NCI-H2196 treated with DMSO at 0.1 percent for 48 hours (cell line): ENCODE measurements around the gene DGKZ.
A peak's percentile ranks its signal among the peaks of the same experiment; 100 is the strongest.

Experiments used
- DNase-seq: peaks from one replicate; lab custom pipeline; 2025; ENCODE audit not compliant: unreplicated experiment; lab: John Stamatoyannopoulos, UW

Gene DGKZ

DNA sequence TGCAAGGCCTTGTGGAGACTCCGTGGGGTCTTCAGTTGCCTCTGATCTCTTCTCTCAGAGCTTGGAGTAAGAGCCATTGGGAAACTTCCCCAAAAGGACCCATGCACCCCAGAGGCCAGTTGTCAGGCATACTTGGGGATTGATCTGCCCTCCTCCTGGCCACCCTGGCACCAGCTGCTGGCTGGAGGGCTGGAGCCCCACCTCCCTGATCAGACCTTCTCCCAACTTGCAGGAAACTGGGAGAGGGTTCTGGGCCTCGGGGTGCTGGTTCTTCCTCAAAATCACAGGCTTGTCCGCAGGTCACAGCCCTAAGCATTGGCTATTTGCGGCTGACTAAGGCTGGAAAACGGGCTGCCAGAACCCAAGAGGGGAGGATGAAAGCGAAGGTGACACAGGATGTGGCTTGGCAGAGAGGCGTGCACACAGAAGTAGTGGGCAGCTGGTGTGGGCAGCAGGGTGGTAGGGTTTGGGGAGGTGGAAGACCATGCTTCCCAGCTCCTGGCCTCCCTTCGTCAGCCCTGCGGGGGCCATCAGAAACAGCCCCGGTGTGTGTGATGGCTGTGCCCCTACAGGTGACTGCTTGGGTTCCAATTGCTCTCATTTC is 1.3 kb upstream of the DGKZ start:
- no peak for DNase-seq

- DNase-seq, result no peak
Observed at GRCh38 chr11:46347637-46348311, 511 bp downstream of the DGKZ start.

- no peak for DNase-seq
Observed at GRCh38 chr11:46348566-46349401, 1.5 kb downstream of the DGKZ start.

- no peak for DNase-seq
Observed at GRCh38 chr11:46350695-46351094, 3.4 kb downstream of the DGKZ start.

- no peak for DNase-seq
Observed at GRCh38 chr11:46351148-46351547, 3.9 kb downstream of the DGKZ start.

DNA sequence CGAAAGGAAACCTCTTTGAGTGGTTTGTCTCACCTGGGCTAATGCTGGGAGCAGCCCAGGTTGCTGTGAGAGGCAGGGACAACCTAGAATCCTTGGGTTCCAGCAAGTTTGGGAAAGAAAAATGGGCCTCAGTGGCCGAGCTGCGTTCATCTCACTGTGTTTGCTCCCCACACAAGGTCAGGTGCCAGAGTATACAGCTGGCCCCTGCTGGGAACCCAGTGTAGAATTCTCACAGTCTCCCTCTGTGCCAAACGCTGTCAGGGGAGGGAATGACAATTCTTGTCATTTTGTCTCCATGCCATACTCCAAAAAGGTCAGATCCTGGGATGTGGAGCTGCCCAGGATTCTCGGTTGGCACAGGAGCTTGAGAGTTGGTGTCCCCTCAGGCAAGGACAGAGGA is 4.3 kb downstream of the DGKZ start:
- DNase-seq, result no peak

DNA sequence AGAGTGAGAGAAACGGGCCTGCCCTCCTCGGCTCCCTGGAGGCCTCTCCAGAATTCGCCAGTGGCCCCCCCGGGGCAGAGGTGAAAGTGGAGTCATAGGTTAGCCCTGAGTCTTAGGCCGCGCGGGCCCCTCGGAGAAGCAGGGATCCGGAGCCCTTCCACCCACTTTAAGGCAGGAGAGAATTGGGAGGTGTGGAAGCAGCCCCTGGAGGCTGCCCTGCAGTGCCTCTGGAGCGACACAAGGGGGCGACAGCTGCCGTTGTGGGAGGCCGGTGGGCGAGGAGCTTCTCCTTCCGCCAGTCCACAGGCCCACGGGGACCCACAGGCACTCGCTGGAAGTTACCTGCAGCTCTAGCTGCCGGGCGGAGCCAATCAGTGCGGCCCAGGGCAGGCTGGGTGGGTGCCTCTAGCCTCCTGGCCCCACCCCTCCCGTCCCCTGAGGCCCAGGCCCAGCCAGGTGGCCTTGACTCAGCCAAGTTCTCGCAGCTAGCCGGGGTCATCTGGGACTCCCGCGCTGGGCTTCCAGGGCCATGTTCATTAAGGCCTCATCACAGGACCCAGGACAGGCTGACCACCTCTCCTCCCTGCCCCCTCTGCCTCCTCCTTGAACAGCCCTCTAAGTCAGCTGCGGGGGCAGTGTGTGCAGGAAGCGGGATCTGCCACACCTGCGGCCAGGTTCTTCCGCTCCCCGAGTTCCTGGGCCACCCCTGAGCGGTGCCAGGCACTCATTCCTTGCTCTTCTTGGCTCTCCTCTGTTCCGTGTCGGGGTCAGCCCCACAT is 5.0 kb downstream of the DGKZ start:
- peak; percentile 43 for DNase-seq

GRCh38 chr11:46353698-46354097 is 6.4 kb downstream of the DGKZ start:
- no peak for DNase-seq

GRCh38 chr11:46356924-46357482 is 9.7 kb downstream of the DGKZ start:
- DNase-seq, result no peak

- DNase-seq, result peak; percentile 41
Observed at GRCh38 chr11:46357483-46357936, 10.2 kb downstream of the DGKZ start.

DNA sequence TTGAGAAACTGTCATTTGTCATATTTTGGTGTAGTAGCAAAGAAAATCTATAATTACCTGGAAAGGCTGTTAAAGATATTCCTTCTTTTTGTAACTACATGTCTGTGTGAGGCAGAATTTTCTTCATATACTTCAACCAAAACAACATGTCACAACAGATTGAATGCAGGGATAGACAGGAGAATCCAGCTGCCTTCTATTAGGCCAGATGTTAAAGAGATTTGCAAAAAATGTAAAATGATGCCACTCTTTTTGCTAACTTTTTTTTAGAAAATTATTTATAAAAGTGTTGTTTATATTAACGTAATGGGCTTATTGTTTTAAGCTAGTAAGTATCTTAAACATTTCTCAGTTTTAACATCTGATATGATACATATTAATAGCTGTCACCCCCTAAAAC is 12.7 kb downstream of the DGKZ start:
- no peak for DNase-seq

- no peak for DNase-seq
Observed at GRCh38 chr11:46360878-46361277, 13.6 kb downstream of the DGKZ start.

DNA sequence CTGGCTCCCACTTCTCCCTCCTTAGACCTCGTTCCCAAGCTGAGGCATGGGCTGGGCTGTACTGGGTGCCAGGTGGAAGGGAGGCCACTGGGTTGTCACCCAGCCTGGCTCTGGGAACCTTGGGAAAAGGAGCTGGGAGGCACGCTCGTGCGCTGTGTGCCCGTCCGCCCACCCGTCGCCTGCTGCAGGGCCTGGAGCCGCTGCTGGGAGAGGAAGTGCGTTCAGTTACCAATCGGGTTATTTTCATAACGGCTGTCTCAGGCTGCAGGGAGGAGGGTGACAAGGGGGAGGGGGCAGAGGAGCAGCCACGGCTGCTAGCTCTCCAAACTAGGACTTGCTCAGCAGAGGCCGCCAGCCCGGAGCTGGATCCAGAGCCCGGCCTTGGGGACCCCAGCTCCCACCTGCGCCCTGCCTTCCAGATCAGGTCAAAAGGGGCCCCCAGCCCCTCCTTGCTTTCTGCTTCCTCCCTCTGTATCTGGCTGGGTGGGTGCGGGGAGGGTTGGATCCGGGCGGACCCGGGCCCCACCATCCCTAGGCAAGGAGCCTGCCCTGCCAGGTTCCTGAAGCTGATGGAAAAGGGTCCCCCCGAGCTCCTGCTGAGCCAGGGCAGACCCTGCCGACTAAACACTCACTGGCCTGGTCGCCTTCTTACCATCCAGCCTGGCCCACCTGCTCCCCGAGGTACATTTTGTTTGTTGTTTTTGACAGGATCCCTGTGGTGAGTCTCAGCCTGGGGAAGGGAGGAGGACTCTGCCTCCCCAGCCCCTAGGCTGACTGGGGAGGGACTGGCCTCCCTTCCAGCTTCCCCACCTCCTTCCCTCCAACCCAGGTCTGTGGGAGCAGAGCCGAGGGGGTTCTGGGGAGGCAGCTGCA is 14.3 kb downstream of the DGKZ start:
- DNase-seq, result no peak

DNA sequence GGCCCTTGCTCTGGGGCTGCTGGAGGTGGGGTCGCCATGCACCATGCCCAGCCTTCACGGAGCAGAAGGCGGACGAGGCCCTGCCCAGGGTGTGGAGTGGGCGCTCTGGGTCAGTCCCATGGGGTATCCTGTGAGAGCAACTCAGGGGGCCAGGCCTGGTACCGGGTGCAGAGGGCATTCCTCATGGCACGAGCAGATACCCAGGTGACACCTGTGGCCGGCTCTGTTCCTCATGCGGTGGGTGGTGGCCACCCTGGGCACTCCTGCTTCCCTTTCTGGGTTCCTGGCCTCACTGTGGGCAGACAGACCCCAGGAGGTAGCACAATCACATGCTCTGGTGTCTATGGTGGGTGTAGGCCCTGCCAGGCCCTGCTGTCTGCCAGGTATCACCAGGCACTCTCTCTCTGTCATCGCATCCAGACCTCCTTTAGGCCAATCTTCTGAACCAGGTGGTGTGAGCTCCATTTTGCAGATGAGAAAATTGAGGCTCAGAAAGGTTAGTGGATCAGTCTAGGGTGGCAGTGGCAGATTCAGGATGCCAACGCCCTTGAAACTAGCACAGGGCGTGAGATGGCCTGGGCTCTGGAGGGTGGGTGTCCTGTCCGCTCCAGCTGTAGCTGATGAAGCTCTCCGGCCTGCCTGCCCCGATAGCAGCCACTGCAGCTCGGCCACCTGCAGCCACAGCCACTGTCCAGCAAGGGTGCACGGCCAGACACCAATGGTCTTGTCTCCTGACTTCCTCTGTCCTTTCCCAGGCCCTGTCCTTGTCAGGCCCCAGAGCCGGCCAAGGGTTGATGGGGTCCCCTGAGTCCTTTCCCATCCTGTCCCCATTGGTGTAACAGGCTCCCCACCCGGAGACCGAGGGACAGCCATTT is 15.1 kb downstream of the DGKZ start:
- no peak for DNase-seq

- DNase-seq, result peak; percentile 85
Observed at GRCh38 chr11:46363031-46363407, 15.8 kb downstream of the DGKZ start.

DNA sequence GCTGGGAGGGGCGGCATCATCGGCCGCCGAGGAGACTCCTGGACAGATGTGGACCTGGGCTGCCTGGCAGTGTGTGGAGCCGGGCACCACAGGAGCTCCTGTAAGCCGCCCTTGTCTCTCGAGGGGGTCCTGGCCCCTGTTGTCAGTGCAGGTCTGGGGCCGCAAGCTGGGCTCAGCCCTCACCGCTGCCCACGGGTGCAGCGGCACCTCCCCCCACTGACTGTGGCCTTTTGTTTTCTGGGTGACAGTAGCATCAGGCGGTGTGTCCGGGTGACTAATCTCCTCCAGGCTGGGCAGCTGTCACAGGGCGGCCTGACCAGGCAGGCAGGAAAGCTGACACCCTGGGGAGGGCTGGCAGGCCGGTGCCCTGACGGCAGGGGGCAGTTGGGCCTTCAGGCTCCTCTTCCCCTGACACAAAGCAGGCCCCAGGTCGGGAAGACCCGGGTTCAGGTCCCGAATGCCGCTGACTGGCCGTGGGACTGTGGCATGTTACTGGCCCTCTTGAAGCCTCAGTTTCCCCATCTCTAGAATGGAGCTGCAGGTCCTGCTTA is 16.3 kb downstream of the DGKZ start:
- DNase-seq, result peak; percentile 57

DNA sequence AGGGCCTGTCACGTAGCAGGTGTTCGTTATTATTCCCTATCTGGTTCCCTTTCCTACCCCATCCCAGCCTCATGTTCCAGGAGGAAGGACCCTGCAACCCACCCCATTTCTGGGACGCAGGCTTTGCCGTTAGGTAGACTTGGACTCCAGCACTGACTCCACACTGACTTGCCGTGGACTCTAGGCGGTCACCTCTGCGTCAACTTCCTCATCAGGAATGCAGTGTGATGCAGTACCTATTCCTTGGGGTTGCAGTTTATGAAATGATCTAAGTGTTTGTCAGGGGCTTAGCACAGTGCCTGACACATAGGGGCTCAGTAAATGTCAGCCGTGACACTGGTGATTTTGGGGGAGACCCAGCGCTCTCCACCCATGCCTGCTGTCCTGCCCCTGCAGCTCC is 16.8 kb downstream of the DGKZ start:
- DNase-seq, result no peak

- no peak for DNase-seq
Observed at GRCh38 chr11:46364791-46365190, 17.5 kb downstream of the DGKZ start.

DNA sequence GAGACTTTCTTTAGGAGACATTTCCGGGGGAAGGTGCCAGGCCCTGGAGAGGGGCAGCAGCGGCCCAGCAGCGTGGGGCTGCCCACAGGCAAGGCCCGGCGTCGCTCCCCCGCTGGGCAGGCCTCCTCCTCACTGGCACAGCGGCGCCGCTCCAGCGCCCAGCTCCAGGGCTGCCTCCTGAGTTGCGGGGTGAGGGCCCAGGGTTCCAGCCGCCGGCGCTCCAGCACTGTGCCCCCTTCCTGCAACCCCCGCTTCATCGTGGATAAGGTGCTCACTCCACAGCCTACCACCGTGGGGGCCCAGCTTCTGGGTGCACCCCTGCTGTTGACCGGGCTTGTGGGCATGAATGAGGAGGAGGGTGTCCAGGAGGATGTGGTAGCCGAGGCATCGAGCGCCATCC is 19.0 kb downstream of the DGKZ start:
- DNase-seq, result no peak
